NCI-H2196 (cell line): Measurements from ENCODE around the gene SULT1A1.
A peak's percentile ranks its signal among the peaks of the same experiment; 100 is the strongest.
"Not testable (repeated sequence)": the region's sequence is repeated elsewhere in the genome, so short reads cannot be mapped to it uniquely, and the experiment has no call there.

Experiments used
- DNase-seq: peaks from one replicate; lab custom pipeline; 2025; ENCODE audit not compliant: unreplicated experiment; lab: John Stamatoyannopoulos, UW

Gene SULT1A1

GRCh38 chr16:28609631-28610594 is at the start of gene SULT1A1:
TSS of gene SULT1A1 (minus strand) at chr16:28610044. CDS start at chr16:28608855, 1,189 bp downstream.
- no peak for DNase-seq

DNA sequence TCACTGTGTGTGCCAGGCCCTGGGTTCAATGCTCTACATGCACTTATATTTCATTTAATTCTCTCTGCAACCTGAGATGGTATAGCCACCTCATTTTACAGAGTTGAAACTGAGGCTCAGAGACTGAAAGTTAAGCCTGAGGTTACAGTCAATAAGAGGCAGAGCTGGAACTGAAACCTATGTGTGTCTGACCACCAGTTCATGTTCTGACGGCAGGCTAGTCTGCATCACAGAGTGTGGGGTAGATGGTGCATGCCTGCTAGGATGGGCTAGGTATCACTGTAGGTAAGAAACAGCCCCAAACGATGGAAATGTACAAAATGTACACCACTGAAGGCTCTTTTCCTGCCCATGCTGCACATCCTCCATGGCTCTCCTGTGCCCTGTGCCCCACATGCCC is 30.1 kb upstream of the SULT1A1 start:
- not testable (repeated sequence) for DNase-seq

GRCh38 chr16:28638359-28638758 is 28.5 kb upstream of the SULT1A1 start:
- not testable (repeated sequence) for DNase-seq

DNA sequence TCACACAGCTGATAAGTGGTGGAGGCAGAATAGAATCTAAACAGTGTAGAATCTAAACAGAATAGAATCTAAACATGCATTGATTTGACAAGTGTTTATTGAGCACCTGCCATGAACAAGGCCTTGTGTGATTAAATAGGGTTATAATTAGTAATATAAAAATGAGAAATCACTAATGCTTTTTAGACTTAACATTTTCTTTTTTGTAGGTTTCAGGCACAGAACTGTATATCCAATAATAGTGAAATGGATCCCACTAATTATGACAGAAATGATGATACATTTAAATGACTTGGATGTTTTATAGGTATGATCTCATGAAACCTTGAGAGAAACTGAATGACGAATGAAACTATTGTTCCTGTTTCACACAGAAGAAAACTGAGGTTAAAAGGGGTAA is 27.9 kb upstream of the SULT1A1 start, which contains the start of gene NPIPB8:
Gene NPIPB8 (plus strand): TSS at position 301 of the 400 bp plus-strand sequence. CDS start 296 bp downstream, outside the sequence.
- not testable (repeated sequence) for DNase-seq

DNA sequence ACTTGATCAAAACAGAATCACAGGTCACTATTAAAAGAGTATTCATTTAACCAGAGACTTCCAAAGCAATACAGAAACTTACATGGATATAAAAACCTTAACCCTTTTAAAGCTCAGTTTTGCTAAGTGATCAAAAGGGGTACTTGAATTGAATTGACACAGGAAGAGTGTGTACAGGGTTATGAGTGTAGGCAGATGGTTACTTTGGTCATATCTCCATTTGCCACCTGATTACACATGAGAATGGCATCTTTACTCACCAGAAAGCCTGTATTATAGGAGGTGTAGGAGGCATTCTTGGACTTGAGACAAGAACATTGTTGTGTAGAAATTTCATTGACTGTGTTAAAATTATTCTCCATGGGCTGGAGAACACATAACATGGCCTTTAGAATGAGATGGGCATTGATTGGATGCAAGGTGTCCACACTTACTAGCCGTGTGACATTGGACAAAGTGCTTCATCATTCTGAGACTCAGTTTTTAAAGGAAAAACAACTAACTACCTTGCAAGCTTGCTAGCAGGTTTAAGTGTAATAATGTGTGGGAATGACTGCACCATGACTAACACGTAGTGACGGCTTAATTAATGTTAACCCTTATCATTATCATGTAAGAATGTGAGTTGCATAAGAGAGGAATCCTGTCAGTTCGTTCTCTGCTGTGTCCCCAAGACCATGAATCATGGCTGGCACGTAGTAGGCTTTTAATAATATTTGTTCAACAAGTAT is 26.4 kb upstream of the SULT1A1 start:
- not testable (repeated sequence) for DNase-seq

DNA sequence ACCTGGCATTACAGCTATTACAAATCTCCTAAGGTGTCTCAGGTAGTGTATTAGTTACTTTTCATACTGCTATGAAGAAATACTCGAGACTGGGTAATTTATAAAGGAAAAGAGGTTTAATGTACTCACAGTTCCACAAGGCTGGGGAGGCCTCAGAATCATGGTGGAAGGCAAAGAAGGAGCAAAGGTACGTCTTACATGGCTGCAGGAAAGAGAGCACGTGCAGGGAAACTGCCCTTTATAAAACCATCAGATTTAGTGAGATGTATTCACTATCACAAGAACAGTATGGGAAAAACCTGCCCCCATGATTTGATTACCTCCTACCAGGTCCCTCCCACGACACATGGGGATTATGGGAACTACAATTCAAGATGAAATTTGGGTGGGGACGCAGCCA is 21.1 kb upstream of the SULT1A1 start:
- not testable (repeated sequence) for DNase-seq

DNA sequence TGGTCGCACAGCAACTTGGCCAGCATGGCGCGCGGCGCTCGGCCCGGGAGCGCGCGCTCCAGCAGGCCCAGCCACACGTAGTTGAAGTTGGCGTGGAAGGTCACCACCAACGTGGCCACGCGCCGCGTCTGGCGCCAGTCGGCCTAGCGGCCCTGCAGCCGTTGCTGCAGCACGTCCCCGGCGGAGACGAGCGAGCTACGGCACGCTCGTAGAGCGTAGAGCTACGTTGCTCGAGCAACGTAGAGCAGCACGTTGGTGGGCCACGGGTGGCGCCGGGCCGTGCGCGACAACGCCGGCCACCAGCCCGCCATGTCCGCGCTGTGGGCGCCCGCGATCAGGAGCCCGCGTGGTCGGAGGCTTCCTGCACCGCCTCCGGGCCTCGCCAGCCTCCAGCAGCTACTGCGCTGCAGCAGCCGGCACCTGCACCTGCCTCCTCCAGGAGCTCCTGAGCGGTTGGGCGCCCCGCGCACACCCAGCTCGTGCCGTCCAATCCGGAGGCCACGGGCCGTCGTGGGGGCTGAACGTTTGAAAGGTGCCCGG is 13.4 kb upstream of the SULT1A1 start:
- DNase-seq, result peak; percentile 87

DNA sequence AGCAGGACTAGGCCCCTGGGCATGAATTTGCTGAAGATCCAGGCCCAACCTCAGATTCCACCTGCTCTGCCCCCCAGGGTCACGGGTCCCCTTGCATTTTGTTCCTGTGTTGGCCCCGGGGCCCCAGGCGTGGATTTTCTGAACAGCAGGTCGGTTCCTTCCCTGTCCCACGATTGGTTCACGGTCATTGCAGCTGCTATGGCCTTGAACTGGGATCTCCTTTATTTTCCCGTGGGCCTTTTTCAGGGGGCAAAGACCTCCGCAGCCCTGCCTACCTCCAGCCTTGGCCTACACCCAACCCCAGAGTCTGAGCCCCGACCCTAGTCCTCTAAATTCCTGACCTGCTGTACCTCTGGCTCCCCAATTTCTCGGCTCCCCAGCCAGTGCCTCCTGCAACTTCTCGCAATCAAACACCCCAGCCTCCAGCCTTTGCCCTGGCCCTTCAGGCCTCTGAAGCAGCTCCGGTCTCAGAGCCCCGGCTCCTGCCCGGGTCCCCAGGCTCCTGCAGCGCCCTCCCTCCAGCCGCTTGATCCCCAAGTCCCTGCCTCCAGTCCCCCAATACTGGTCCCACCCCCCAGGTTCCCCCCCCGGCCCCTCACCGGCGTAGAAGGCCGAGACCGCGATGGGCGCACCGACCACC is 12.8 kb upstream of the SULT1A1 start:
- not testable (repeated sequence) for DNase-seq

DNA sequence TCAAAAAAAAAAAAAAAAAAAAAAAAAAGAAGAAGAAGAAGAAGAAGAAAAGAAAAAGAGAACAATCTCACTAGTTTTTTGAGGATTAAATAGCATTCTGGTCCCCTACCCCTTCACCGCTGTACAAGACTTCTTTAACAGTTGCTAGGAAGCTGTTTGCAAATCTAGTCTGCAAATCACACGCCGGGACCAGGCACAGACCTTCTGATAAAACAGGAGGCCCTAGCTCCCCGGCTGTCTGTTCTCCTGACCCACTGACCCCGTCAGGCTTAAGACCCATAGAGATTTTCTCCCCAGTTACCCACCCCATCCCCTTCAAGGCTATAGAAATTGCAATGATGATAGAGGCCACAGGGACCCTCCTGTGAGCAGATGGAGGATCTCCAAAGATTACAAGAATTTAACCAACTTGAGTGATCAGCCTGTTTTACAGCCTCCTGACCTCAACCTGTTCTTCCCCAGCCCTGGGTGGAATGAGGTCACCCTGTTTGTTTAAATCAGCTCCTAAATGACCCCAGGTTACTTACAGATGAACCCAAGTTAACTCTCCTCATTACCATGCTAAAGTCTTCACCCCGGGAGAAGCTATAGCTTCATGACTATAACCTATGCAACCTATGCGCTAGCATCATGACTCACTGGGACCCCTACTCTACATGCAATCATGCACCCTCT is 11.8 kb upstream of the SULT1A1 start:
- no peak for DNase-seq

DNA sequence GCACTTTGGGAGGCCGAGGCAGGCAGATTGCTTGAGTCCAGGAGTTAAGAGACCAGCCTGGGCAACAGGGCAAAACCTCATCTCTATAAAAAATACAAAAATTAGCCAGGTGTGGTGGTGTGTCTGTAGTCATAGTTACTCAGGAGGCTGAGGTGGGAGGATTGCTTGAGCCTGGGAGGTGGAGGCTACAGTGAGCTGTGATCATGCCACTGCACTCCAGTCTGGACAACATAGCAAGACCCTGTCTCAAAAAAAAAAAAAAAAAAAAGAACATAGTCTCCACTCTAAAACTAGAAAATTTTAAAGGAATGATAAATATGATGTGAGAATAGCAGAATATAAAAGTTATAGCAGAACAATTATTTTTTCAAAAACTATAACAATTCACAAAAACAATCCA is 10.5 kb upstream of the SULT1A1 start:
- DNase-seq, result not testable (repeated sequence)

GRCh38 chr16:28617874-28618273 is 8.0 kb upstream of the SULT1A1 start:
- DNase-seq, result no peak

GRCh38 chr16:28616636-28617035 is 6.8 kb upstream of the SULT1A1 start:
- no peak for DNase-seq

DNA sequence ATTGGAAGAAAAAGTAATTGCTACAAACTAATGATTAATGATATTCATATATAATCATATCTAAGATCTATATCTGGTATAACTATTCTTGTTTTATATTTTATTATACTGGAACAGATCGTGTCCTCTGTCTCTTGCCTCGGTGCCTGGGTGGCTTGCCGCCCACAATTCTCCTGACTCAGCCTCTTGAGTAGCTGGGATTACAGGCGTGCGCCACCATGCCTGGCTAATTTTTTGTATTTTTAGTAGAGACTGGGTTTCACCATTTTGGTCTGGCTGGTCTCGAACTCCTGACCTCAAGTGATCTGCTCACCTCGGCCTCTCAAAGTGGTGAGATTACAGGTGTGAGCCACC is 6.4 kb upstream of the SULT1A1 start:
- DNase-seq, result not testable (repeated sequence)

DNA sequence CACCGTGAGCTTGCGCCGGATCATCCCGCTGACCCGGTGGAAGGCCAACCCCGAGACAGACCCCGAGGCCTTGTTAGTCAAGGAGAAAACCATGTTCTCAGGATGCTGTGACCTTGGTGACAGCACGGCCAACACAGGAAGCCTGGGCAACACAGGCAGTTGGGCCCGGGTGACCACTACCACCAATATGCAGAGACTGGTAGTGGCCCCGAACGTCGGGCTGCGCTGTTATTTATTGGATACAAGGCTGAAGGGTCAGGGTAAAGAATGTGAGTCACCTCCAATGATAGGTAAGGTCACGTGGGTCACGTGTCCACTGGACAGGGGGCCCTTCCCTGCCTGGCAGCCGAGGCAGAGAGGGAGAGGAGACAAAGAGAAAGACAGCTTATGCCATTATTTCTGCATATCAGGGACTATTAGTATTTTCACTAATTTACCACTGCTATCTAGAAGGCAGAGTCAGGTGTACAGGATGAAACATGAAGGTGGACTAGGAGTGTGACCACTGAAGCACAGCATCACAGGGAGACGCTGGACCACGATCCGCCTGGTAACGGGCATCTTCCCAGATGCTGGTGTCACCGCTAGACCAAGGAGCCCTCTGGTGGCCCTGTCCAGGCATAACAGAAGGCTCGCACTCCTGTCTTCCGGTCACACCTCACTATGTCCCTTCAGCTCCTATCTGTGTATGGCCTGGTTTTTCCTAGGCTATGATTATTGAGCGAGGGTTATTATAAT is 5.8 kb upstream of the SULT1A1 start:
- peak; percentile 43 for DNase-seq

DNA sequence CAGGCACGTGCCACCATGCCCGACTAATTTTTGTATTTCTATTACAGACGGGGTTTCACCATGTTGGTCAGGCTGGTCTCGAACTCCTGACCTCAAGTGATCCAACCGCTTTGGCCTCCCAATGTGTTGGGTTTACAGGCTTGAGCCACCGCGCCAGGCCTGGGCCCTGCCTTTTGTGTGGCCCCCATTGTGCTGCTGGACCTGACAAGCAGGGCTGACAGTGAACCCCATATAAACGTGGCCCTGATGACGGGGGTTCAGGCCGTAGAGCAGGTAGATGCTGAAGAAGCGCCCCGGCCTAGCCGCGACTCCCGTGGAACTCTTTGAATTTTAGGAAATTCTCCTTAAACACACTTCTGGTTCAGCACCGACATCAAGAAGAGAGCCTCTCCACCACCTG is 4.7 kb upstream of the SULT1A1 start:
- DNase-seq, result not testable (repeated sequence)

DNA sequence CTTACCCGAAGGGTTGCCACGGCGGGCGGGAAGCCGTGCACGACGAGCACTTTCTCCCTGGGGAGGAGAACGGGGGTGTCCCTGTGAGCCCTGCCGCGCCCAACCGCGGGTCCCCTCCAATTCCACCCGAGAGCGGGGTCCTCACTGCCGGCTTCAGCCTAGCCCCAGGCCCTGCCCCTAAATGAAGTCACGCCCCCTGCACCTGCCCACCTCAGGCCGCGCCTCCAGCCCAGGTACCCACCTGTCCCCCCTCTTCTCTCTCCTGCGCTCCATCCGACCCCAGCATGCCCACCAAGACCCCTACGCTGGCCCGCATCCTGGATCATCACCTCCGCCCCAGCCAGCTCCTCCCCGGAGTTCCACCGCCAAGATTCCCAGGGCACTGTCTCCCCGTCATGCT is 4.1 kb upstream of the SULT1A1 start:
- DNase-seq, result not testable (repeated sequence)

DNA sequence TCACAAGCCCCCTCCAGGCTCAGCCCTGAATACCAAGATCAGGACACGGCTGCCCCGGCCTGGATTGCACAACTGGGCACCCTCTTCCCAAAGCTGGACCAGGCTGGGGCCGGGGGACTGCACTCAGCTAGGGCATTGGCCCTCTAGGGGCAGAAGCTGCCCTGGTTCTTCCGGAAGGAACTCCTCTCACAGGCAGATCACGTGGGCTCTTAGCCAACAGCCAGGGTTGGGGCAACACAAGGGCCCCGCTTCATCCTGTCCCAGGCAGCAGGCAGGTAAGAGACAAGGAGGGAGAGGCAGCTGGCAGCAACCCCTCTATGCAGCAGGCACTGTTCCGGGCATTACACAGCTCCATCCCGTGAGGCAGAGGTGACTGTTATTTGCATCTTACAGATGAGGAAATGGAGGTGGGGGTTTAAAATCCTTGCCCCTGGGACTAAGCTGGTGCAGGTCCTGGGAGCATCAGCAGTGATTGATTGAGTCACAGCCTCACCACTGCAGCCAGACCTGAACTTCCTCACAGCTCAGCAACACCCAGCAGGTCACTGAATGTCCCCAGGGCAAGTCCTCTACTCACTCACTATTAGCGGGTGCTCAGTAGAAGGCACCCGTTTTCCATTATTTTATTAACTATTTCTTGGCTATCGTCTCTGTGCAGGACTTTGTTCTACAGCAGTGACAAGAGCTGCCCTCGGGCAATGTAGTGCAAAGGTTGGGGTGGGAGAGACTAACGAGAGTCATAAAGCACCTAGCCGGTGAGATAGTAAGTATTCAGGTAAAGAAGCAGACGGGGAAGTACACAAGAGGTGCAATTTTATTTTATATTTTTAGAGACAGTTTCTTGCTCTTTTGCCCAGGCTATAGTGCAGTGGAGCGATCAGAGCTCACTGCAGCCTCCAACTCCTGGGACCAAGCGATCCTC is 2.8 kb upstream of the SULT1A1 start:
- not testable (repeated sequence) for DNase-seq

GRCh38 chr16:28610595-28611191 is 849 bp upstream of the SULT1A1 start:
- DNase-seq, result no peak
